Liver (tissue), 3 donors: ENCODE results near the gene ZFP3.

Source experiments
- CTCF ChIP-seq: fragments of 150-350 bp; IDR thresholded peaks from 2 replicates; pipeline ENCODE4 v1.5.1; 2017; ENCODE audit warnings: improper control_type of control experiment, low read depth, low read length; ENCODE audit not compliant: missing input control
- EGR1 ChIP-seq, 2 donors: IDR thresholded peaks; 2 replicates each; pipeline ENCODE4 v1.6.1; 2016 to 2018; ENCODE audit warnings: antibody characterized with exemption in 2 of 2, low read depth in 2 of 2
- TF ChIP-seq, protein P1 (sequence below): IDR thresholded peaks from 2 replicates; pipeline ENCODE4 v1.6.1; 2016; ENCODE audit warnings: antibody characterized with exemption
- donor health status: healthy.
- donor health status: healthy.

GRCh38 chr17:5034651-5035050 lies 43.6 kb upstream of the ZFP3 start:
- TF ChIP-seq CTCF, result no peak
- TF ChIP-seq EGR1 (IDR thresholded peaks at IDR 0.05; ENCODE audit: low read depth in 2 of 2), result no peak
- TF ChIP-seq, protein P1, sequence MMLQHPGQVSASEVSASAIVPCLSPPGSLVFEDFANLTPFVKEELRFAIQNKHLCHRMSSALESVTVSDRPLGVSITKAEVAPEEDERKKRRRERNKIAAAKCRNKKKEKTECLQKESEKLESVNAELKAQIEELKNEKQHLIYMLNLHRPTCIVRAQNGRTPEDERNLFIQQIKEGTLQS, result no peak
